Measurements from ENCODE around the gene CELF3.

GRCh38 chr1:151713044-151713443 is 3.6 kb downstream of the CELF3 start:
- no peak for TF ChIP-seq EP300 (IDR thresholded peaks at IDR 0.05)
- TF ChIP-seq POLR2AphosphoS5 (IDR thresholded peaks at IDR 0.05), result no peak

All from stomach (tissue), 4 donors.